IMR-90 (cell line): ENCODE data around the gene TGM5. TPM values are rescaled to one million over a fixed set of nuclear protein-coding genes. Genes with fewer than 3 reads are reported as not detected.

ENCODE experiments used
- ATAC-seq: fragments of 200-7000 bp; cut with Tn5 transposase; 2 replicates; pipeline ENCODE4 v1.9.1; 2020; ENCODE audit warnings: low read depth, mild to moderate bottlenecking, moderate library complexity
- BruUV-seq: library from RNA; stranded (reverse); fragments of 400-500 nt; replicated peaks from 2 replicates; lab custom pipeline; 2021; lab: Mats Ljungman, UMichigan
- CTCF ChIA-PET: fragments of 300-600 bp; formaldehyde crosslinking; extraction: SDS; loops from one replicate; lab custom pipeline; 2021; ENCODE audit warnings: antibody characterized with exemption; lab: Yijun Ruan, JAX
- POLR2A ChIA-PET: fragments of 300-600 bp; sonication (Branson Sonifier 250); formaldehyde crosslinking; loops from one replicate; lab custom pipeline; 2022; ENCODE audit warnings: antibody characterized with exemption; ENCODE audit not compliant: unreplicated experiment; lab: Charles Lee
- DNase-seq: peaks from one replicate; pipeline ENCODE4 v3.0.0; 2013
- H2AFZ ChIP-seq: replicated peaks from 2 replicates; pipeline ENCODE3; 2013; ENCODE audit warnings: low read length, mild to moderate bottlenecking; ENCODE audit not compliant: poor library complexity
- H2AK5ac ChIP-seq: 2 replicates; pipeline ENCODE4 v1.6.1; 2013; ENCODE audit warnings: low read depth, low read length, inconsistent platforms
- H2AK9ac ChIP-seq: replicated peaks from 2 replicates; pipeline ENCODE3; 2013; ENCODE audit warnings: mild to moderate bottlenecking, low read depth, low read length, moderate library complexity; ENCODE audit not compliant: poor library complexity
- H2BK120ac ChIP-seq: 2 replicates; pipeline ENCODE4 v1.6.1; 2013; ENCODE audit warnings: low read depth, low read length, inconsistent platforms
- H2BK15ac ChIP-seq: 3 replicates; pipeline ENCODE4 v1.6.1; 2013; ENCODE audit warnings: low read depth, low read length, inconsistent platforms
- H2BK20ac ChIP-seq: 2 replicates; pipeline ENCODE4 v1.6.1; 2013; ENCODE audit warnings: low read depth, mild to moderate bottlenecking, inconsistent platforms, low read length, moderate library complexity
- H2BK5ac ChIP-seq: 2 replicates; pipeline ENCODE4 v1.6.1; 2013; ENCODE audit warnings: mild to moderate bottlenecking, low read depth, low read length, inconsistent platforms; ENCODE audit not compliant: poor library complexity, severe bottlenecking
- H3K14ac ChIP-seq: replicated peaks from 2 replicates; pipeline ENCODE4 v1.6.1; 2013; ENCODE audit warnings: low read depth, low read length, inconsistent platforms
- H3K18ac ChIP-seq: 2 replicates; pipeline ENCODE4 v1.6.1; 2013; ENCODE audit warnings: low read depth, low read length, control low read depth
- H3K23ac ChIP-seq: 2 replicates; pipeline ENCODE4 v1.6.1; 2013; ENCODE audit warnings: low read depth, low read length, inconsistent platforms
- H3K27ac ChIP-seq: 2 replicates; pipeline ENCODE4 v1.5.1; 2013; ENCODE audit warnings: mild to moderate bottlenecking, control low read depth, low read length; ENCODE audit not compliant: insufficient read depth
- H3K27me3 ChIP-seq: 2 replicates; pipeline ENCODE4 v1.6.1; 2013; ENCODE audit warnings: low read length; ENCODE audit not compliant: control insufficient read depth, insufficient read depth
- H3K36me3 ChIP-seq: 2 replicates; pipeline ENCODE4 v1.6.1; 2013; ENCODE audit warnings: low read length, mixed read lengths; ENCODE audit not compliant: control insufficient read depth, insufficient read depth
- H3K4ac ChIP-seq: 2 replicates; pipeline ENCODE4 v1.6.1; 2013; ENCODE audit warnings: low read depth, low read length, inconsistent platforms
- H3K4me1 ChIP-seq: 2 replicates; pipeline ENCODE4 v1.6.1; 2013; ENCODE audit warnings: low read length, mixed read lengths; ENCODE audit not compliant: control insufficient read depth, insufficient read depth
- H3K4me2 ChIP-seq: 2 replicates; pipeline ENCODE4 v1.6.1; 2013; ENCODE audit warnings: low read depth, mild to moderate bottlenecking, control low read depth, low read length, moderate library complexity
- H3K4me3 ChIP-seq: 2 replicates; pipeline ENCODE4 v1.5.1; 2013; ENCODE audit warnings: low read depth, mild to moderate bottlenecking, control low read depth, low read length, moderate library complexity; ENCODE audit not compliant: insufficient read depth
- H3K56ac ChIP-seq: 2 replicates; pipeline ENCODE4 v1.6.1; 2013; ENCODE audit warnings: low read length, inconsistent platforms; ENCODE audit not compliant: insufficient read depth; ENCODE audit errors: extremely low read depth
- H3K79me1 ChIP-seq, 2 experiments: 2 replicates each; pipeline ENCODE4 v1.6.1; 2013; ENCODE audit warnings: low read length in 2 of 2, inconsistent platforms in 1 of 2, low read depth in 1 of 2
- H3K9ac ChIP-seq: 2 replicates; pipeline ENCODE4 v1.6.1; 2013; ENCODE audit warnings: low read depth, low read length, control low read depth
- H3K9me1 ChIP-seq: 2 replicates; pipeline ENCODE4 v1.6.1; 2013; ENCODE audit warnings: low read length, inconsistent platforms; ENCODE audit not compliant: insufficient read depth
- H3K9me3 ChIP-seq: 2 replicates; pipeline ENCODE4 v1.6.1; 2013; ENCODE audit warnings: low read length; ENCODE audit not compliant: control insufficient read depth, insufficient read depth
- H4K20me1 ChIP-seq: 2 replicates; pipeline ENCODE4 v1.6.1; 2013; ENCODE audit warnings: low read length, inconsistent platforms; ENCODE audit not compliant: insufficient read depth
- H4K5ac ChIP-seq: 2 replicates; pipeline ENCODE4 v1.6.1; 2013; ENCODE audit warnings: mild to moderate bottlenecking, low read depth, low read length, control low read depth
- H4K8ac ChIP-seq, 2 experiments: 2 replicates each; pipeline ENCODE4 v1.6.1; 2013; ENCODE audit warnings: low read depth in 2 of 2, low read length in 2 of 2, control low read depth in 1 of 2, inconsistent platforms in 1 of 2
- H4K91ac ChIP-seq: 2 replicates; pipeline ENCODE4 v1.6.1; 2013; ENCODE audit warnings: low read depth, low read length, inconsistent platforms; ENCODE audit not compliant: insufficient read depth
- BHLHE40 ChIP-seq: fragments of 150-350 bp; IDR thresholded peaks from 2 replicates; pipeline ENCODE4 v1.6.1; 2016; ENCODE audit warnings: mild to moderate bottlenecking, low read depth, low read length
- CEBPB ChIP-seq: IDR thresholded peaks from 2 replicates; pipeline ENCODE4 v1.6.1; 2012; ENCODE audit warnings: low read depth, low read length, improper control_type of control experiment
- CHD1 ChIP-seq: IDR thresholded peaks from 2 replicates; pipeline ENCODE4 v1.6.1; 2012; ENCODE audit warnings: low read depth, low read length, improper control_type of control experiment
- CTCF ChIP-seq: conservative IDR thresholded peaks from 2 replicates; pipeline ENCODE4 v1.5.1; 2012; ENCODE audit warnings: mild to moderate bottlenecking, low read depth, low read length, improper control_type of control experiment
- ELK1 ChIP-seq: fragments of 150-350 bp; IDR thresholded peaks from 2 replicates; pipeline ENCODE4 v1.6.1; 2016; ENCODE audit warnings: low read depth, mild to moderate bottlenecking, low read length, moderate library complexity, borderline replicate concordance
- FOS ChIP-seq: fragments of 150-350 bp; IDR thresholded peaks from 2 replicates; pipeline ENCODE4 v1.6.1; 2016; ENCODE audit warnings: low read depth, low read length
- MAFK ChIP-seq: IDR thresholded peaks from 2 replicates; pipeline ENCODE4 v1.6.1; 2012; ENCODE audit warnings: low read depth, low read length, improper control_type of control experiment
- MAZ ChIP-seq: IDR thresholded peaks from 2 replicates; pipeline ENCODE4 v1.6.1; 2012; ENCODE audit warnings: low read depth, mild to moderate bottlenecking, low read length, improper control_type of control experiment, moderate library complexity, borderline replicate concordance
- MXI1 ChIP-seq: IDR thresholded peaks from 2 replicates; pipeline ENCODE4 v1.6.1; 2012; ENCODE audit warnings: low read depth, mild to moderate bottlenecking, low read length, moderate library complexity, borderline replicate concordance
- NFE2L2 ChIP-seq: fragments of 150-350 bp; IDR thresholded peaks from 2 replicates; pipeline ENCODE4 v1.6.1; 2016; ENCODE audit warnings: low read depth, mild to moderate bottlenecking, low read length
- POLR2A ChIP-seq: IDR thresholded peaks from 2 replicates; pipeline ENCODE4 v1.6.1; 2012; ENCODE audit warnings: mild to moderate bottlenecking, low read depth, low read length
- RAD21 ChIP-seq: IDR thresholded peaks from 2 replicates; pipeline ENCODE4 v1.6.1; 2012; ENCODE audit warnings: low read length, improper control_type of control experiment
- RCOR1 ChIP-seq: IDR thresholded peaks from 2 replicates; pipeline ENCODE4 v1.6.1; 2012; ENCODE audit warnings: mild to moderate bottlenecking, low read length, improper control_type of control experiment; ENCODE audit not compliant: insufficient replicate concordance
- RFX5 ChIP-seq: IDR thresholded peaks from 2 replicates; pipeline ENCODE4 v1.8.0; 2012; ENCODE audit warnings: low read depth, mild to moderate bottlenecking, low read length, moderate library complexity
- SMC3 ChIP-seq: fragments of 150-350 bp; IDR thresholded peaks from 2 replicates; pipeline ENCODE4 v1.6.1; 2016; ENCODE audit warnings: low read depth, mild to moderate bottlenecking, antibody characterized with exemption, low read length, moderate library complexity
- WGBS, 2 experiments: methylation state at CpG; one replicate each; pipeline versions ENCODE4 v1.1.5 to v1.1.7; 2013; ENCODE audit warnings: missing lambda C conversion rate in 2 of 2; ENCODE audit not compliant: insufficient read length in 1 of 2; ENCODE audit errors: extremely low coverage in 2 of 2; 5-methylcytosine and 5-hydroxymethylcytosine counted together
- dilution Hi-C: fragments of 300-500 bp; cut with HindIII; formaldehyde crosslinking; loops from one replicate; pipeline ENCODE4 v1.14.3; 2018; ENCODE audit warnings: low sequenced_read_pairs; ENCODE audit not compliant: unreplicated experiment
- in situ Hi-C: fragments of 300-500 bp; cut with MboI; formaldehyde crosslinking; loops from 3 replicates; pipeline ENCODE4 v1.14.3; 2019; ENCODE audit warnings: low sequenced_read_pairs, inconsistent platforms, mixed read lengths
- intact Hi-C: fragments of 100-400 bp; cut with micrococcal nuclease; formaldehyde crosslinking; loops from 2 replicates; pipeline ENCODE4 v1.10.0; 2022
- polyA plus RNA-seq, 3 experiments: library from polyadenylated mRNA; depleted of rRNA; stranded (reverse); fragments of >200 nt; gene quantifications; 2 replicates each; pipeline ENCODE4 v1.2.3, GENCODE V29; 2012; ENCODE audit warnings: low replicate concordance in 1 of 3
- total RNA-seq: library from RNA; depleted of rRNA; stranded (reverse); fragments of >200 nt; gene quantifications from 2 replicates; pipeline ENCODE4 v1.2.3, GENCODE V29; 2012
- TF ChIP-seq, protein P1 (sequence below): fragments of 150-350 bp; IDR thresholded peaks from 2 replicates; pipeline ENCODE4 v1.6.1; 2017; ENCODE audit warnings: mild to moderate bottlenecking, antibody characterized with exemption, low read length, low read depth

The TGM5 gene
- total and polyA plus RNA-seq, 2 of the 4 experiments (the other 2 are of a cell fraction), result not detected

DNA sequence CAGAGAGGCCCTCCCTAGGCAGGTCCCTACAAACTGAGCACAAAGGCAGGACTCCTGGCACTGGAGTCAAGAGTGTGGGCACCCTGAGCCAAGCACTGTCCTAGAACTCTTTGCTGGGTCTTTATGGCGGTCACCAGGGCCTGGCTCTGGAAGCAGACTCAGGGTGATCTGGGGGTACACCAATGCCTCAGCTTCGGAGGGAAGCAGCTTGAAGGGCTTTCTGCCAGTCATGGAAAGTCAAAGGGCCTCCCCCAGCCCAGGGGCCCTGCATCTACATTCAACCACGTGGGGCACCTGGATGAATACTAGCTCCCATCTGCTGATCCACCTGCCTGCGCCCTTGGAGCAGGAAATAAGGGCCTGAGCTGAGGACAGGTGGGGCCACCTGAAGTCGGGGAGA is 53.3 kb downstream of the TGM5 start:
- no peak overlapping the region for H3K23ac ChIP-seq
- H4K91ac ChIP-seq, result no peak overlapping the region
- no peak for DNase-seq
- no peak overlapping the region for H3K14ac ChIP-seq
- no peak for ATAC-seq
- TF ChIP-seq RFX5 (no peak), MXI1 (no peak), RCOR1 (no peak), SMC3 (no peak), RAD21 (no peak), CTCF (no peak), POLR2A (no peak), MAZ (no peak), FOS (no peak), CEBPB (no peak), ELK1 (no peak), NFE2L2 (no peak), BHLHE40 (no peak), CHD1 (no peak), MAFK (no peak)
- TF ChIP-seq, protein P1, sequence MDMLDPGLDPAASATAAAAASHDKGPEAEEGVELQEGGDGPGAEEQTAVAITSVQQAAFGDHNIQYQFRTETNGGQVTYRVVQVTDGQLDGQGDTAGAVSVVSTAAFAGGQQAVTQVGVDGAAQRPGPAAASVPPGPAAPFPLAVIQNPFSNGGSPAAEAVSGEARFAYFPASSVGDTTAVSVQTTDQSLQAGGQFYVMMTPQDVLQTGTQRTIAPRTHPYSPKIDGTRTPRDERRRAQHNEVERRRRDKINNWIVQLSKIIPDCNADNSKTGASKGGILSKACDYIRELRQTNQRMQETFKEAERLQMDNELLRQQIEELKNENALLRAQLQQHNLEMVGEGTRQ, result no peak
- intact Hi-C loops (no loop called here), in situ Hi-C loops (no loop called here), dilution Hi-C loops (no loop called here)
- H3K27ac ChIP-seq, result no peak overlapping the region
- peaks cover 58% of the 10 kb centered on the region for H3K27me3 ChIP-seq
- H2BK5ac ChIP-seq, result no peak overlapping the region
- H2AK9ac ChIP-seq, result no peak overlapping the region
- H3K9me1 ChIP-seq, result no peaks in the 10 kb centered on the region
- H2BK20ac ChIP-seq, result no peak overlapping the region
- no peak overlapping the region for H2BK120ac ChIP-seq
- no peak overlapping the region for H4K5ac ChIP-seq
- H3K4me2 ChIP-seq, result no peak overlapping the region
- H2AFZ ChIP-seq, result peak overlapping the region; percentile 32
- 40% methylated on average over 1 of the region's 5 CpGs; no CpG with 5 or more reads in 1 of the 2 experiments for WGBS, 2 experiments
- H3K9me3 ChIP-seq, result no peaks in the 10 kb centered on the region
- no peak overlapping the region for H3K18ac ChIP-seq
- H4K20me1 ChIP-seq, result no peaks in the 10 kb centered on the region
- no peak overlapping the region for H2AK5ac ChIP-seq
- no peak overlapping the region for H3K4ac ChIP-seq
- CTCF ChIA-PET, result no interaction called here
- H3K36me3 ChIP-seq, result no peaks in the 10 kb centered on the region
- no peak overlapping the region for H2BK15ac ChIP-seq
- POLR2A ChIA-PET, result no interaction called here
- no peak overlapping the region for H3K4me3 ChIP-seq
- H3K79me1 ChIP-seq, result no peaks in the 10 kb centered on the region
- H4K8ac ChIP-seq, result no peak overlapping the region
- H3K9ac ChIP-seq, result no peak overlapping the region
- no peaks in the 10 kb centered on the region for H3K4me1 ChIP-seq
- BruUV-seq, result no TSS peak
- no peak overlapping the region for H3K56ac ChIP-seq
